Heart left ventricle (tissue), 16 donors: ENCODE measurements around the gene SLC13A3. TPM values are rescaled to one million over a fixed set of nuclear protein-coding genes. Genes with fewer than 3 reads are reported as not detected.

Experiments
- ATAC-seq, 4 donors: fragments of 200-7000 bp; cut with Tn5 transposase; one replicate each; pipeline ENCODE4 v1.9.1; 2020 to 2022; ENCODE audit warnings: moderate library complexity in 4 of 4, mild to moderate bottlenecking in 3 of 4, moderate number of reproducible peaks in 1 of 4
- DNase-seq, 5 donors: peaks; one replicate each; pipeline ENCODE4 v3.0.0-alpha.2; 2020
- H3K27ac ChIP-seq, 12 donors: fragments of 200-600 bp; sonication (generic) in 4 of 12; one replicate each; pipeline versions ENCODE4 v1.5.0 to v1.8.0; 2016 to 2022; ENCODE audit warnings: mild to moderate bottlenecking in 2 of 12
- H3K27me3 ChIP-seq, 9 donors: fragments of 200-600 bp; sonication (generic) in 2 of 9; one replicate each; pipeline versions ENCODE4 v1.5.1 to v1.8.0; 2016 to 2022; ENCODE audit warnings: mild to moderate bottlenecking in 3 of 9
- H3K36me3 ChIP-seq, 9 donors: fragments of 200-600 bp; sonication (generic) in 2 of 9; one replicate each; pipeline versions ENCODE4 v1.5.0 to v1.8.0; 2018 to 2022; ENCODE audit warnings: mild to moderate bottlenecking in 2 of 9
- H3K4me1 ChIP-seq, 12 donors: fragments of 200-600 bp; sonication (generic) in 4 of 12; one replicate each; pipeline versions ENCODE4 v1.5.0 to v1.8.0; 2016 to 2022; ENCODE audit warnings: mild to moderate bottlenecking in 3 of 12
- H3K4me3 ChIP-seq, 12 donors: fragments of 200-600 bp; sonication (generic) in 4 of 12; one replicate each; pipeline versions ENCODE4 v1.5.0 to v1.8.0; 2017 to 2022; ENCODE audit warnings: mild to moderate bottlenecking in 9 of 12, moderate library complexity in 4 of 12
- H3K9me3 ChIP-seq, 12 donors: fragments of 200-600 bp; sonication (generic) in 4 of 12; one replicate each; pipeline versions ENCODE4 v1.5.0 to v1.8.0; 2016 to 2022; ENCODE audit warnings: mild to moderate bottlenecking in 1 of 12
- CTCF ChIP-seq, 12 donors: fragments of 200-600 bp; sonication (generic) in 4 of 12; IDR thresholded peaks; one replicate each; pipeline versions ENCODE4 v1.5.0 to v1.8.0; 2018 to 2022; ENCODE audit warnings: antibody characterized with exemption in 12 of 12, mild to moderate bottlenecking in 5 of 12
- POLR2A ChIP-seq, 2 donors: fragments of 450-650 bp; IDR thresholded peaks; one replicate each; pipeline ENCODE4 v1.6.1; 2017; ENCODE audit warnings: antibody characterized with exemption in 2 of 2, mild to moderate bottlenecking in 2 of 2, moderate library complexity in 2 of 2
- WGBS, 4 donors: extraction: QIAGEN DNeasy Blood & Tissue Kit in 2 of 4; methylation state at CpG; one replicate each; pipeline versions ENCODE4 v1.1.5 to v1.1.7; 2013 to 2018; 5-methylcytosine and 5-hydroxymethylcytosine counted together
- intact Hi-C, 10 donors: fragments of 100-400 bp; cut with DNase I; formaldehyde crosslinking; loops; one replicate each; pipeline versions ENCODE4 v1.11.1 to v1.14.2; 2022
- polyA plus RNA-seq, 2 donors: library from polyadenylated mRNA; stranded (reverse); fragments of 200-250 nt; gene quantifications; one replicate each; pipeline ENCODE4 v1.2.3, GENCODE V29; 2013
- total RNA-seq, 9 donors: library from RNA; depleted of rRNA in 2 of 9; stranded (reverse); fragments of >200 nt in 2 of 9; fragmentation: NEBNext Ultra II Directional in 3 of 9; extraction: Animal tissue kit (Norgen Biotek cat#: 25700) in 3 of 9; gene quantifications; one replicate each; pipeline versions ENCODE4 v1.1.0 to v1.2.4, GENCODE V29; 2016 to 2023
- donor health status: ischemic (EF 13 %, LVEDD 7.1; RV severe dilation, severe dysfunction).
- donor health status: healthy with polysubstance abuse.
- donor health status: DM: no; HTN: yes; CAD: no.
- donor health status: DM: no; HTN: no; CAD: no.
- donor health status: ischemic (EF 25% LVEDD 6.9; RV normal size, moderate dysfunction).
- donor health status: ischemic (EF 25% LVEDD 5.7; RV mildly dilated, moderate dysfunction).
- donor health status: healthy.
- donor health status: DM: yes; HTN: yes; CAD: no.
- donor health status: ischemic (EF 35%, LVEDD 5.7; RV mildly dilated, moderate dysfunction).
- donor health status: nonischemic (EF 11% LVEDD 7.7; RV severe dilation, severe dysfunction).
- donor health status: DM: yes; HTN: yes; CAD: no.
- donor health status: PGD.
- donor health status: ischemic (EF 29% LVEDD 5.4; RV normal size, mild dysfunction).
- donor health status: nonischemic (EF 23%, LVEDD 6.1; RV moderate dilation, normal function).

The SLC13A3 gene
- total and polyA plus RNA-seq, 11 donors = 0.13 to 2.6 (median 0.54) TPM

- H3K4me3 ChIP-seq = no peak overlapping the region
- ATAC-seq (no peak), DNase-seq (no peak)
- H3K4me1 ChIP-seq = peaks cover 0 to 12% (median 1%) of the 10 kb centered on the region in 12 donors
- intact Hi-C loops = no loop called here
- no peaks in the 10 kb centered on the region for H3K9me3 ChIP-seq
- H3K27ac ChIP-seq = no peak overlapping the region
- no peaks in the 10 kb centered on the region for H3K36me3 ChIP-seq
- 51 to 59% (median 56%) methylated on average over 9 of the region's 9 CpGs for WGBS, 4 donors
- H3K27me3 ChIP-seq = no peaks in the 10 kb centered on the region
- TF ChIP-seq CTCF (IDR thresholded peaks at IDR 0.05) = no peak
- no peak for TF ChIP-seq POLR2A (IDR thresholded peaks at IDR 0.05)
Observed at GRCh38 chr20:46575937-46576461, 75.3 kb downstream of the SLC13A3 start.

GRCh38 chr20:46575394-46575793, 75.9 kb downstream of the SLC13A3 start:
- H3K4me3 ChIP-seq = no peak overlapping the region
- ATAC-seq = no peak
- no peak overlapping the region for H3K27ac ChIP-seq
- TF ChIP-seq POLR2A (IDR thresholded peaks at IDR 0.05) (no peak), CTCF (IDR thresholded peaks at IDR 0.05) (no peak)
- intact Hi-C loops = no loop called here
- H3K4me1 ChIP-seq = peaks cover 0 to 12% (median 1%) of the 10 kb centered on the region in 12 donors
- no peak for DNase-seq
- no peaks in the 10 kb centered on the region for H3K9me3 ChIP-seq
- H3K27me3 ChIP-seq = no peaks in the 10 kb centered on the region
- 84 to 92% (median 88%) methylated on average over 5 of the region's 5 CpGs for WGBS, 4 donors
- no peaks in the 10 kb centered on the region for H3K36me3 ChIP-seq

GRCh38 chr20:46573788-46574584, 77.3 kb downstream of the SLC13A3 start:
- Histone ChIP-seq H3K27me3 (no peaks in the 10 kb centered on the region), H3K36me3 (no peaks in the 10 kb centered on the region), H3K9me3 (no peaks in the 10 kb centered on the region), H3K4me1 (peaks cover 0 to 14% (median 3%) of the 10 kb centered on the region in 12 donors), H3K4me3 (no peak overlapping the region), H3K27ac (no peak overlapping the region)
- intact Hi-C loops = loop anchor here in 1 of 10 donors (5.0 kb wide), 1 partner anchor 113 kb away; the partner anchor contains the start of gene TP53RK
- no peak for DNase-seq
- 84 to 89% (median 87%) methylated on average over 19 of the region's 19 CpGs for WGBS, 4 donors
- ATAC-seq = no peak
- TF ChIP-seq CTCF (IDR thresholded peaks at IDR 0.05) = no peak
- TF ChIP-seq POLR2A (IDR thresholded peaks at IDR 0.05) = no peak

- intact Hi-C loops = loop anchor here in 1 of 10 donors (5.0 kb wide), 1 partner anchor 114 kb away; the partner anchor contains the start of gene TP53RK
- Histone ChIP-seq H3K27me3 (no peaks in the 10 kb centered on the region), H3K9me3 (no peaks in the 10 kb centered on the region), H3K36me3 (no peaks in the 10 kb centered on the region), H3K4me3 (no peak overlapping the region), H3K4me1 (peaks cover 0 to 22% (median 7%) of the 10 kb centered on the region in 12 donors), H3K27ac (no peak overlapping the region)
- 43 to 49% (median 47%) methylated on average over 6 of the region's 6 CpGs for WGBS, 4 donors
- TF ChIP-seq CTCF (IDR thresholded peaks at IDR 0.05) (no peak), POLR2A (IDR thresholded peaks at IDR 0.05) (no peak)
- peak in 2 of 4 donors; percentile 10 to 14 for ATAC-seq
- DNase-seq = no peak
Observed at GRCh38 chr20:46573234-46573633, 78.0 kb downstream of the SLC13A3 start.
